Type B pancreatic cell (in vitro differentiated cells): ENCODE data around the gene PAFAH1B1. TPM values are rescaled to one million over a fixed set of nuclear protein-coding genes. Genes with fewer than 3 reads are reported as not detected.
"Not testable (repeated sequence)": the region's sequence is repeated elsewhere in the genome, so short reads cannot be mapped to it uniquely, and the experiment has no call there.

ENCODE experiments used
- DNase-seq: peaks from one replicate; pipeline ENCODE4 v3.0.0; 2021; ENCODE audit warnings: mixed read lengths; ENCODE audit not compliant: unreplicated experiment; ENCODE audit errors: extremely low spot score
- H3K27ac Mint-ChIP-seq: 2 replicates; pipeline ENCODE4 v1.8.0; 2021; ENCODE audit warnings: mild to moderate bottlenecking, mixed read lengths
- H3K27me3 Mint-ChIP-seq: 2 replicates; pipeline ENCODE4 v1.8.0; 2021; ENCODE audit warnings: mixed read lengths
- H3K36me3 Mint-ChIP-seq: 2 replicates; pipeline ENCODE4 v1.8.0; 2021; ENCODE audit warnings: mixed read lengths
- H3K4me1 Mint-ChIP-seq: one replicate; pipeline ENCODE4 v1.8.0; 2021; ENCODE audit warnings: mixed read lengths; ENCODE audit not compliant: unreplicated experiment
- H3K4me3 Mint-ChIP-seq: 2 replicates; pipeline ENCODE4 v1.8.0; 2021; ENCODE audit warnings: mild to moderate bottlenecking, mixed read lengths
- H3K9me3 Mint-ChIP-seq: 2 replicates; pipeline ENCODE4 v1.8.0; 2021; ENCODE audit warnings: mixed read lengths
- CTCF ChIP-seq: fragments of 200-600 bp; sonication (generic); conservative IDR thresholded peaks from 2 replicates; pipeline ENCODE4 v1.5.0; 2021; ENCODE audit warnings: antibody characterized with exemption, mild to moderate bottlenecking
- total RNA-seq: library from RNA; stranded (reverse); gene quantifications from 2 replicates; pipeline ENCODE4 v1.2.1, GENCODE V29; 2021; ENCODE audit warnings: low replicate concordance

PAFAH1B1 gene
- total RNA-seq, 1 donor from 2014 or later, result 126 TPM

GRCh38 chr17:2564877-2565276, 28.6 kb upstream of the PAFAH1B1 start:
- no peak for TF ChIP-seq CTCF
- Mint-ChIP-seq H3K4me1 (peaks cover 9% of the 10 kb centered on the region), H3K4me3 (peak overlapping the region; percentile 8), H3K27ac (peak overlapping the region; percentile 95), H3K27me3 (no peaks in the 10 kb centered on the region), H3K36me3 (no peaks in the 10 kb centered on the region), H3K9me3 (no peaks in the 10 kb centered on the region)
- DNase-seq, result no peak

DNA sequence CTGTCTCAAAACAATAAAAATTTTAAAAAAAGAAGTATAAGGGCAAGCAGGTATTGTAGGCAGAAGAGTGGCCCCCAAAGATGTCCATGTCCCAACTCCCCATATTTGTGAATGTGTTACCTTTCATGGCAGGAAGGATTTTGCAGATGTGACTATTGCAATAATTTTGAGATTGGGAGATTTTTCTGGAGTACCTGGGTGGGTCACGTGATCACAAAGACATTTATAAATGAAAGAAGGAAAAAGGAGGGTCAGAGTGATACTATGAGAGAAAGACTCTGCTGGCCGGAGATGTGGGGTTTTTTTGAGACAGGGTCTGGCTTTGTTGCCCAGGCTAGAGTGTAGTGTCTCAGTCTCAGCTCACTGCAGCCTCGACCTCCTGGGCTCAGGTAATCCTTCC, 27.4 kb upstream of the PAFAH1B1 start:
- no peak for TF ChIP-seq CTCF
- Mint-ChIP-seq H3K9me3 (no peaks in the 10 kb centered on the region), H3K4me3 (no peak overlapping the region), H3K36me3 (no peaks in the 10 kb centered on the region), H3K27me3 (no peaks in the 10 kb centered on the region), H3K27ac (peak overlapping the region; percentile 22), H3K4me1 (peaks cover 9% of the 10 kb centered on the region)
- DNase-seq, result no peak

- no peak for TF ChIP-seq CTCF
- Mint-ChIP-seq H3K4me1 (no peaks in the 10 kb centered on the region), H3K36me3 (no peaks in the 10 kb centered on the region), H3K4me3 (no peak overlapping the region), H3K27me3 (no peaks in the 10 kb centered on the region), H3K27ac (no peak overlapping the region), H3K9me3 (no peaks in the 10 kb centered on the region)
- no peak for DNase-seq
Observed at GRCh38 chr17:2571523-2572303, 21.7 kb upstream of the PAFAH1B1 start.

- H3K36me3 Mint-ChIP-seq, H3K4me3 Mint-ChIP-seq, DNase-seq, H3K27ac Mint-ChIP-seq, H3K27me3 Mint-ChIP-seq, H3K9me3 Mint-ChIP-seq, H3K4me1 Mint-ChIP-seq: not testable (repeated sequence)
Observed at GRCh38 chr17:2572304-2572609, 21.2 kb upstream of the PAFAH1B1 start.

DNA sequence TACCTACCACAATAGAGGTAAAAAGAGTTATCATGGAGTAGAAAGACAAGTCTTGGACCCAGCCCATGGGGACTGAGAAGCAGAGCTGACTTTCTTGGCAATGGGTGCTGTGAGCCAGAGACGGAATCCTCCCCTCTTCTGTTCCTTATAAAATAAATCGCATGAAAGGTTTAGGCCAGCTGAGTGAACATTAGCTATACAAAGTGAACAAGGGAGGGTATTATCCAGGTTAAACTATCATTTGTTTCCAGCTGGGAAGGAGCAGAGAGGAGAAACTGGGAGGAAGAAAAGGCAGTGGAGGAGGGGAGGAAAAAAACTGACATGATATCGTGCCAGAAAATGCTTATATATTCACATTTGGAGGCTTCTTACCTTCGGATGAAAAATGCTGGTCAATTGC, 13.3 kb upstream of the PAFAH1B1 start:
- no peak overlapping the region for H3K4me3 Mint-ChIP-seq

More for the DNA sequence above, 13.3 kb upstream of the PAFAH1B1 start:
- TF ChIP-seq CTCF, result no peak
- peaks cover 10% of the 10 kb centered on the region for H3K4me1 Mint-ChIP-seq
- no peak for DNase-seq
- H3K27ac Mint-ChIP-seq, result no peak overlapping the region
- peaks cover 3% of the 10 kb centered on the region for H3K27me3 Mint-ChIP-seq
- H3K36me3 Mint-ChIP-seq, result no peaks in the 10 kb centered on the region
- no peaks in the 10 kb centered on the region for H3K9me3 Mint-ChIP-seq
